NCI-H526 (cell line): ENCODE data around the gene MICU1.
A peak's percentile ranks its signal among the peaks of the same experiment; 100 is the strongest.
"Not testable (repeated sequence)": the region's sequence is repeated elsewhere in the genome, so short reads cannot be mapped to it uniquely, and the experiment has no call there.

ENCODE experiments used
- DNase-seq, 2 experiments: peaks; one replicate each; lab custom pipeline; 2025; lab: John Stamatoyannopoulos, UW

The MICU1 gene

DNA sequence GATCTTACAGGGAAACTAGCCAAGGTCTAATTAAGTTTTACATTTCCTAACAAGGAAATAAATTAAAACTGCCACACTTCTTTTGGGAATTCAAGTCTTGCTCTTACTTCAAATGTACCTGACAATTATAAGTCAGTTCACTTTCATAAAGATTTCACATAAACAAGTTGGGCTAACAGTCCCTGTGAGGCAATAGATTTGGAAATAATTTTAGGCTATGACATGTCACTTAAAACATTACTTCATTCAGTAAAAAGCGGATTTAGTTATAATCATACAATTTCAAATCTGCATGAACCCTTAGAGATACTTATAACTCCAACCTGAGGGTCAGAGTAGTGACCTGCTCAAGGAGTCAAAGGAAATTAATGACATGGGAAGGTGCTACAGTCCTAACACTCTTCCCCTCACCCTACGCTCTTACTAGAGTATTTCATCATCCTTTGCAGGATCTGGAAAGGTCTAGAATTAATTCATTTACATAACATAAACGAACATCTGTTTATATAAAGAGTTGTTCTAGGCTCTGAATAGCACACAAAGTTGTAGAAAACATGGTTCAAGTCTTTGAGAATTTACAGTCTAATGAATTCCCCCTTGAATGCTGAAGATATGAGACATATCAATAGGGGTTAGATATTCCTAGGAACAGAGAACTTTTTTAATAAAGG is 238.8 kb downstream of the MICU1 start:
- no peak for DNase-seq

DNA sequence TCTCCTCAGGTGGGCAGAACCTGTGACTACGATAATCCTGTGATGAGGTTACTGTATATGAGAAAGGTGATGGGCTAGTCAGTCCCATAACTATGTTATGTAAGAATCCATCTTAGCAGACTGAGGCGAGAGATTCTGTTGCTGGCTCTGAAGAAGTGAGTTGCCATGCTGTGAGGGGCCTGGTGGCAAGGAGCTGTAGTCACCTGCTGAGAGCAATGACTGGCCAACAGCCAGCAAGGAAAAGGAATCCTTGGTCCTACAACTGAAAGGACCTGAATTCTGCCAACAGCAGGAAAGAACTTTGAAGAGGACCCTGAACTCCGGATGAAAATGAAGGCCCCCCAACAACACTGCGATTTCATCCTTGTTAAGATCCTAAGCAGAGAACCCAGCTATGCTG is 240.2 kb downstream of the MICU1 start:
- DNase-seq = no peak

- DNase-seq = not testable (repeated sequence)
Measured at GRCh38 chr10:72384982-72385381, 240.9 kb downstream of the MICU1 start.

DNA sequence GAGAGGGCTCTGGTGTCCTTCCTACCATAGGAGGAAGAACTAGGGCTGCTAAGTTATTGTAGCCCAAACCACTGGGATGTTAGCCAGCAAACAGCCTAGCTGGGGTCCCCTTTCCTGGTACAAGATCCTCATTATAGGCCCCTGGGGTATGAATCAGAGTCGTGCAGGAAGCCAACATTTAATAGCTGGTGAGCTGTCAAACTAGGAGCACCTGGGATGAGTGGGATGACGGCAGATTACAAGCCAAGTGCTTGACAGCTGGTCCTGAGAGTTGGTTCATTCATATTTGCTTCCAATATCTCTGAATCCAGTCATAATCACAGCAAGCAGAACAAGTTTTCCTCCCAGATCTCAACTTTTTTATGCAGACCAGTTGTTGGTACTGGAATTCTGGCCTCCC is 246.1 kb downstream of the MICU1 start:
- no peak for DNase-seq

DNA sequence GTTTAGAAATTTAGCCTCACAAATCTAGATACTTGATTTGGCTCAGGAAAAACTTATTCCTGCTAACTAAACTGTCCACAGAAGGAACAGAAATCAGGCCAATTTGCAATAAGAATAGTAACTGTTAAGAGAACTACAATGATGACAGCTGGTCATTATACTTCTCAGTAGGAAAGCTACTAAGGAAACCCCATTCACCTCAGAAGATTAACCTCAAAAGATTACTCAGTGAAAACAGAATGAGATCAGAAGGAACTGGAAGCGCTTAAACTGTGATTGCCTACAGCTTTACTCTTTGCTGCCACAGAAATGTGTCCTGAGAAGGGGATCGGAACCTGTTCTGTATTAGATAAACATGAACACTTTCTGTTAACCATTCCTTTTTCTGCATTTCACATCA is 246.8 kb downstream of the MICU1 start:
- no peak for DNase-seq

GRCh38 chr10:72375585-72375984 is 250.3 kb downstream of the MICU1 start:
- DNase-seq = no peak

GRCh38 chr10:72375173-72375572 is 250.7 kb downstream of the MICU1 start:
- no peak for DNase-seq

DNA sequence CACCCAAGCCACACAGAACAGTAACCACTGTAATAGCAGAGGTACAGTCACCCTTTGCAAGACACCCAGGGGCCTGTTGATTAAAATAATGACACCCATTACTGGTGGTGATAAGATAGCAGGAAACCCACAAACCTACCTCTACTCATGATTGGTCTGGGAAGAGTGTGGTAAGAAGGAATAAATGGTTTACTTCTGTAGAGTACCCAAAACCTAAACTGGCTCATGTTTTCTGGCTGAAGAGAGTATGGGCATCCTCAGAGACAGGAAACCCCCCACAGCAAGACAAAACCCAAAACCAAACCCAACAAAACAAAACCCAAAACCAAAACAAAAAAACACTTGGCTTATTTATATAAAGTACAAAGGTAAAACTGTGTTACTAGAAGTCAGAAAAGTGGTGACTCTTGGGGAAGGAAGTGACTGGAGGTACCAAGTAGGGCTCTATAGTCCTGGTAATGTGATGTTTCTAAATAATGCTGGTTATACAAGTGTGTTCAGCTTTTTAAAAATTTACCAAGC is 255.6 kb downstream of the MICU1 start:
- no peak for DNase-seq

DNA sequence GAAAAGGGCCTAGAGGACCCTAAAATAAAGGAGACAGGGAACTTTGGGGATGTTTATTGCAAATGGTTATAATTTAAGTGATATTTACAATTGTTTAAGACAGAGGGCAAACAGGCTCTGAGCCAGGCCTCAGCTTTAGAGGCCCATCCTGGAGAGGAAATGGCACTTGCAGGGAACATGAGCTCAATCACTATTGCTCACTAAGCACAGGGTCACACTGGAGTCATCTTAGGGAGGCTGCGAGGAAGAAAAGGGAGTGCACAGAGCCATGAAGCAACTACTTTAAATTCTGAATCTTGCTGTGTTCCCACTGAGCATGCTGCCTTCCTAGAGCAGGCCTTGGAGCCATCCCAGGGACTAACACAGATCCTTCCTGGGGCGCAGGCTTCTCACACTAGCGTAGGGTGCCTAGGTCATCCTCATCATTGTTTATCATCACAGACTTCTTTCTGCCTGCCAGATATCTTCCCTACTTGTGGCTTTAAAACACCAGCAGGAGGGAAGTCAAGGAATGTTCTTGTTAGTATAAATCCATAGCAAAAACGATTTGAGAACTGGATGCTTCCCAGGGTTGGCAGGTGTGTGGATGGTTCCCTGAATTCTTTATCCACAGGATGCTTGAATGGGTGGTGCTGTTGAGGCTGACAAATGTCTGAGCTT is 258.4 kb downstream of the MICU1 start:
- DNase-seq = no peak

DNA sequence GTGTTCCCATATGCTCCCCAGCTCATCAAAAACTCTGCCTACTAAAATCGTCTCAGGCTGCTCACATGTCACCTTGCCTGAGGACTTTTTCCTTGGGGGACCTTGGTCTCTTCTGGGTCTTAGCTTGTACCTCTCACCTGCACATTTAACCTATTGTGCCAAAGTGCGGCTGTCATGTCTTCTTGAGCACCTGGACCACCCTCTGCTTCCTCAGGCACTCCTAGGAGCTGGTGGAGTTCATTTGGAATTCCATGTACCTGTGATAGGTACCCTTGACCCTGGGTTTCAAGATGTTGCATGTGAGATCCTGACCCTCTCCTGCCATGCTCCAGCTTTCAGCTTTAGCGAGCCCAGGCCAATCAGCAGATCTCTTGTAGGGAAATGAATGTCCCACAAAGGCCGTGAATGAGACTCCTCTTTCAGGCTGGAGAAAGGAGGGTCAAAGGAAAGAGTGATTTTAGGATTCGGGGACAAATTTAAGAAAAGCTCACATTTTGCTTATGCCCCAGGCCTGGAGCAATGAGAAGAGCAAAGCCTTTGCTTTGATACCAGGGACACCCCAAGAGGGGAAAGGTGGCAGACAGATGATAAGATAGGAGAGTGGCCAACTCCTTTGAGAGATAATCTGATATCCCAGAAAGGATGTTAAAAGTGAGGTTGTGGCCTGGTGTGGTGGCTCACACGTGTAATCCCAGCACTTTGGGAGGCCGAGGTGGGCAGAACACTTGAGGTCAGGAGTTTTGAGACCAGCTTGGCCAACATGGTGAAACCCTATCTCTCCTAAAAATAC is 260.6 kb downstream of the MICU1 start:
- DNase-seq = no peak

DNA sequence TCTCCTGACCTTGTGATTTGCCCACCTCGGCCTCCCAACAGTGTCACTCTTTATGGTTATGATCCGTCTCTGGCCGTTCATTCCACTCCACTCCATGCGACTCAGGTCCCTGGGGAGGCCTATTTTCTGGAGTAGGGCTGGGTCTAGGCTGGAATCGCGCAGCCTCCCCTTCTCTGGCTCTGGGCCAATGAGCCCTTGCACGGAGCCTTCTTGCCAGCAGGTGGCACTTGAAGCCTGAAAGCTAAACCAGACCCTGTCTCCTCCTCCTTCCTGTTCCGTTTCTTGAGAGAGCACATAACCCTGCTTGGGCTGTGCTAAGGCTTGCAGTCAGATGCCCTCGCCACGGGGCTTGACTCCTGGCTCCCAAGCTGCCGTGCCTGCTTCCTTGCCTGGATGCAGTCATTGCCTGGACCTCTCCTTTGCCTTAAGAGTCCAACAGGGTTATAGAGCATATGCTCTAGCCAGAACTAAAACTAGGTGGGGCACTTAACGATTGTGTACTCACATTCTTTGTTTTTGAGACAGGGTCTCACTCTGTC is 261.6 kb downstream of the MICU1 start:
- DNase-seq = peak; percentile 46 to 84

DNA sequence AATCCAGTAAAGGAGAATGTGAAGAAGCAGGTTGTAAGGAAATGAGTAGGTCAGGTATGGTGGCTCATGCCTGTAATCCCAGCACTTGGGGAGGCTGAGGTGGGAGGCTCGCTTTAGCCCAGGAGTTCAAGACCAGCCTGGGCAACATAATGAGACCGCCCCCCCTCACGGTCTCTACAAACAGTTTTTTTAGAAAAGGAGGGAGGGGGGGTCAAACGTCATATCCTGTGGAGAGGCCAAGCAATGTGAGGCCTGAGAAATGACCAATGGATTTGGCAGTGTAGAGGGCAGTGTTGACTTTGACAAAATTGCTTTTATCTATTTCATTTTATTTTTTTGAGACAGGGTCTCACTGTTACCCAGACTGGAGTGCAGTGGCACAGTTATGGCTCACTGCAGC is 268.9 kb downstream of the MICU1 start:
- no peak for DNase-seq

DNA sequence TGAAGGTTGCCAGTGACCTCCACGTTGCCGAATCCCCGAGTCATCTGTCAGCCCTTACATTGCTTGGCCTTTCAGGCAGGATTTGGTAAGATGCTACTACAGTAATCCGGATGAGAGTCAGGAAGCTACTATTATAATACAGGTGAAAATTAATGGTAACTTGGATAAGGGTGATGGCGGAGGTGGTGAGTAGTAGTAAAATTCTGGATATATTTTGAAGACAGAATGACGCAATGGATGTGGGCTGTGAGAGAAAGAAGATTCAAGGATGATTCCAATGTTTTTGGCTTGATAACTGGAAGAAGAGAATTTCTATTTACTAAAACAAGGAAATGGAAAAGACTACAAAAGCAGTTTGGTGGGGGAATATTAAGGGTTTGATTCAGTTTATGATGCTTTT is 269.8 kb downstream of the MICU1 start:
- no peak for DNase-seq

DNA sequence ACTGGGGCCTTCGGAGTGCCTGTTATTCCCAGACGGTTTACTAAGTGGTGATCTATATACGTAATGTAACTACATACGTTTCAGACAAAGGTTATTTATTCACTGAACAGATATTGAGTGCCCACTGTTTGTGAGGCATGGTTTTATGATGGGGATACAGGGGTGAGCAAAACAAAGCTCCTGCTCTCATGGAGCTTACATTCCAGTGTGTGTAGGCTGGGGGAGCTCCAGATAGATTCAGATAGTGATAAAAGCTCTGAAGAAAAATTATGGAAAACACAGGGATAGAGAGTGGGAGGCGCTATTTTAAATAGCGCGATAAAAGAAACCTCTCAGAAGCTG is 270.7 kb downstream of the MICU1 start:
- DNase-seq = no peak

- DNase-seq = peak; percentile 90 to 94
Measured at GRCh38 chr10:72354356-72355213, 271.3 kb downstream of the MICU1 start, which contains the start of gene DNAJB12. Gene DNAJB12, minus strand, starts transcription at chr10:72354919. Its CDS starts 22 bp downstream, at chr10:72354897.

DNA sequence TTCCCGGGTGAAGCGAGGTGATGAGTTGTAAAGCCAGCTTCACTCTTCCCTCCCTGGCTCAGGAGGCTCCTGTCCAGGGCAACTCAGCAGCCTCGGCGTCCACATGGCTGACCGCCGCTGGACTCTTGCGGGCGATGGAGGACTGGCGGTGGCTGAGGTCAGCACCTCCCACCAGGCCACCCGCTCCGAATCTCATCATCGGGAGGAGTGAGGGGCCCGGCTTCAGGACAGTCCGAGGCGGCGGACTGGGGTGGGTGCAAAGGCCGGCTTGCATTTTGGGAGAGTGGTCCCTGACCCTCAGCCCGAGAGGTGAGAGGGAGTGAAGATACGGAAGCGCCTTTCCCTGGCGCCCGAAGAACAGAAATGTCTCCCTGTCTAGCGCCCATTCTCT is 271.9 kb downstream of the MICU1 start:
- no peak for DNase-seq

GRCh38 chr10:72353028-72353964 is 272.6 kb downstream of the MICU1 start:
- DNase-seq = no peak

DNA sequence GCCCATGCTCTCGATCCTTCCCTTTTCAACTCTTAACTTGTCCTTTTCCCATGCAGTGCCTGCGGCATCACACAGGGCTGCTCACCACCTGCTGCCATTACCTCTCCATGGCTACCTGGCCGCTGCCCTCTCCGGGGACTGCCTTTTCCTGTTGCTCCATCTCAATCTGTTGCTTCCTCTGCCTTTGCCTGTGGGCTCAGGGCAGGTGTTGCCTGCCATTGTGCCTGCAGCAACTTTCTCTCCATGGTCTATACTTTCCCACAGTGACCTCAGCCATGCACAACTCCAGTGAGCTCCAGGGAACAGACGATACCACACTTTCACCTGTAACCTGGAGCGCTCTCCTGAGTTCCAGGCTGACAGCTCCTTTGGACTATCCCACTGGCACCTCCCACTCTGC is 274.4 kb downstream of the MICU1 start:
- DNase-seq = no peak

DNA sequence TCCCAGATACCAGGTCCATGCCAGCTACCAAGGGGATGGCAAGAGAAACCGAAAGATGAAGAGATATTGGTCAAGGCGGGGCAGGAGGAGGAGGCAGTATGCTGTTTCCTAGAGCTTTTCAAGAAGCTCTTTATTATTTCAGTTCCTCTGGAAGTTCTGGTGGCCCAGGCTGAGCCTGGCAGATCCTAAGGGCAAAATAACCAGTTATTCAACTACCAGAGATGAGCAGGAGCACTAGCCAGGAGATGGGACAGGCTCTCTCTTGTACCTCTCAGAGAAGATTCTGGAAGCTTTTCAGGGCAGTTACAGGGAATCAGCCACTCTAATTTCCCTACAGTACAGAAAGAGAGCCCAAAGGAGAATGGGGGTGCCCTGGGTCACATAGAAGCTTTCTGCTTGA is 276.4 kb downstream of the MICU1 start:
- no peak for DNase-seq

DNA sequence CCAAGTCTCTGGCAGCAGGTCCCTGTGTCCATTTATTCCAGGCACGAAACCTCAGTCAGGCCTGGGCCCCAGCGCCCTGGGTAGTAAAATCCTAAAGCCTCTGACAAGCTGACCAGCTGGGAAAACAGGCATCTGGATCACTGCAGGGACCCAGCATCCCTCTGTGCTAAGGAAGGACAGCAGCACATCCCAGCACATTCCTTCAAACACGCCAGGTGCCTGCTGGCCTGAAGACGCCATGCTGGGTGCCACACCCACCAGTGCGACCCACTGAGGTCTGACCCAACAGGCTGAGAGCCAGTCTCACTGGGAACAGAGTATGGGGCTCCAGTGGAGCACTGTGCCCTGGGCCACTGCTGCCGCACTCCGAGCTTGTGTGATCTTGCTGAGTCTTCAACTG is 277.6 kb downstream of the MICU1 start:
- DNase-seq = no peak

- not testable (repeated sequence) for DNase-seq
Measured at GRCh38 chr10:72346117-72346516, 279.8 kb downstream of the MICU1 start.
